ENCODE measurements around the gene SELPLG.

DNA sequence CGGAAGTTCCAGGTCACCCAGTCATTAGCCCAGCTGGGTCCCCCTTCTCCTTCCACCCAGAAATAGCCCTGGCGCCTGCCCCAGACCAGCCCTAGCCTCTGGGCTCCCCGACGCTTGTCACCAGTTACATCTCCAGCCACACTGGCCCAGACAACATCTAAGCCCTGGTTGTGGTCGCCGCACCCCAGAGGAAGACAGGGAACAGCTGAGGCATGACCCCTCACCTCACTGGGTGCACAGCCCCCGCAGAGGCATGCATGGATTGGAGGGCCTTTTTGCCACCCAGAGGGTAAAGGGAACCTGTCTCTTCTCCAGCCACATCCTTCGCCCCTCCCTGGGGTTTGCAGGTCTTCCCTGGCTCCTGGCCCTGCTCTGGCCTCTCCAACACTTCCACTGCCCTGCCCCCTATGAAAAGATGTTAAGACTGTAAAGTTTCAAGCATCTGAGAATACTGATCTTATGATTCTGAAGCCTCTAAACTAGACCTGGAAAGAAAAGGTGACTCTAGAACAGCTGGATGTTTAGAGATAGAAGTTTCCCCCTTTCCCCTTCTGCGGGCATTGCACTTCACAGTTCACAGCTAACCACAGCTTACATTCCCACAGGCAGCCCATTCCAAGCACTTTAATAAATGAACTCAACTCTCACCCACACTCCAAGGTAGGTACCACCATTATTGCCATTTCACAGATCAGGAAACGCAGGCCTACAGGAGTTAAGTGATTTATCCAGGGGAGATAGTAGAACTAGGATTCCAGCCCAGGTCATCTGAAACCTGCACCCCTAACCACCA is 50.5 kb downstream of the SELPLG start:
- no peak for TF ChIP-seq GATA2 (IDR thresholded peaks at IDR 0.05; ENCODE audit: low read depth, low read length)
- no peak for TF ChIP-seq GATA3 (IDR thresholded peaks at IDR 0.05; ENCODE audit: low read depth, low read length)

All from SH-SY5Y (cell line).